ENCODE data around the gene UTP25. TPM values are rescaled to one million over a fixed set of nuclear protein-coding genes. Genes with fewer than 3 reads are reported as not detected.

Gene UTP25
- total and polyA plus RNA-seq, 2 donors (not counting 3 experiments of a cell fraction or from before 2014, with no cell fraction given): 6.6 to 11.7 TPM

- CTCF ChIA-PET: interaction anchor here (0.7 to 2.0 kb wide), 6 partner anchors 9 to 130 kb away, joined by 3 to 14 read pairs (median 4); no protein-coding TSS in a partner anchor
- intact Hi-C loops (cut with micrococcal nuclease): loop anchor here (5.0 to 10.0 kb wide), 3 partner anchors 73 to 511 kb away; partner anchors contain the start of gene SYT14
Measured at GRCh38 chr1:209863766-209864485, 36.2 kb downstream of the UTP25 start.

More at GRCh38 chr1:209863766-209864485, 36.2 kb downstream of the UTP25 start:
- no peaks in the 10 kb centered on the region for H4K20me1 ChIP-seq (replicated peaks; ENCODE audit: control insufficient read depth, extremely low read depth, insufficient read depth, low read length)
- H3K4me1 ChIP-seq (ENCODE audit: control insufficient read depth, extremely low read depth, insufficient read depth, low read length): peaks cover 2% of the 10 kb centered on the region
- no peak for DNase-seq (ENCODE audit: low read depth, low spot score)
- H3K9ac ChIP-seq (replicated peaks; ENCODE audit: extremely low read depth, insufficient read depth, low read length): no peak overlapping the region
- H3K9me3 ChIP-seq (replicated peaks; ENCODE audit: control insufficient read depth, insufficient read depth, low read length): no peaks in the 10 kb centered on the region
- no peaks in the 10 kb centered on the region for H3K79me2 ChIP-seq (ENCODE audit: control insufficient read depth, insufficient read depth, low read length)
- H3K4me3 ChIP-seq (replicated peaks in 1 of 3; ENCODE audit: insufficient read depth in 1 of 3, low read depth in 1 of 3, low read length in 3 of 3): no peak overlapping the region
- peaks cover 11% of the 10 kb centered on the region in 2 experiments for H3K27me3 ChIP-seq (ENCODE audit: control insufficient read depth in 2 of 2, insufficient read depth in 2 of 2, low read length in 2 of 2)
- FAIRE-seq: no peak
- POLR2A ChIA-PET: interaction anchor here (0.9 kb wide), 1 partner anchor 24 kb away, joined by 3 read pairs; no protein-coding TSS in a partner anchor
- no peak overlapping the region for H3K4me2 ChIP-seq (ENCODE audit: insufficient read depth, low read length)
- no TSS peak for BruUV-seq (replicated peaks)
- no peak overlapping the region for H2AFZ ChIP-seq (ENCODE audit: low read depth, low read length)
- no peaks in the 10 kb centered on the region for H3K9me1 ChIP-seq (replicated peaks; ENCODE audit: control insufficient read depth, extremely low read depth, insufficient read depth, low read length)
- TF ChIP-seq EZH2 (IDR thresholded peaks at IDR 0.05; ENCODE audit: borderline replicate concordance, low read depth, low read length, severe bottlenecking) (no peak), POLR2A (IDR thresholded peaks at IDR 0.05; ENCODE audit: low read depth, low read length) (no peak), POLR2AphosphoS5 (IDR thresholded peaks at IDR 0.05; ENCODE audit: insufficient read depth, low read depth, low read length) (no peak), MAX (IDR thresholded peaks at IDR 0.05; ENCODE audit: insufficient read depth, insufficient read length) (no peak), FOS (IDR thresholded peaks at IDR 0.05; ENCODE audit: borderline replicate concordance, insufficient read depth, low read length) (no peak), CTCF (IDR thresholded peaks at IDR 0.05; ENCODE audit: extremely low read depth in 1 of 2, insufficient read depth in 1 of 2, low read depth in 1 of 2, low read length in 2 of 2) (no peak), MYC (IDR thresholded peaks at IDR 0.05; ENCODE audit: low read depth, low read length) (no peak), JUN (IDR thresholded peaks at IDR 0.05; ENCODE audit: borderline replicate concordance, insufficient read depth, insufficient read length, low read depth) (no peak), GATA2 (IDR thresholded peaks at IDR 0.05; ENCODE audit: insufficient read depth, insufficient read length, low read depth, low read length) (no peak)
- no peak overlapping the region for H3K27ac ChIP-seq (ENCODE audit: insufficient read depth, low read depth, low read length)
- H3K36me3 ChIP-seq (ENCODE audit: control insufficient read depth in 2 of 2, extremely low read depth in 1 of 2, insufficient read depth in 2 of 2, low read length in 2 of 2): no peaks in the 10 kb centered on the region
- dilution Hi-C loops (cut with MboI; ENCODE audit: extremely low pct_ligation_motif_present, low sequenced_read_pairs): no loop called here

All from endothelial cell of umbilical vein (primary cell).